ENCODE measurements around the gene RBBP8. TPM values are rescaled to one million over a fixed set of nuclear protein-coding genes. Genes with fewer than 3 reads are reported as not detected.

RBBP8 gene
- 6.2 and 10.8 TPM in 2 replicates for total RNA-seq (ENCODE audit: low replicate concordance)

DNA sequence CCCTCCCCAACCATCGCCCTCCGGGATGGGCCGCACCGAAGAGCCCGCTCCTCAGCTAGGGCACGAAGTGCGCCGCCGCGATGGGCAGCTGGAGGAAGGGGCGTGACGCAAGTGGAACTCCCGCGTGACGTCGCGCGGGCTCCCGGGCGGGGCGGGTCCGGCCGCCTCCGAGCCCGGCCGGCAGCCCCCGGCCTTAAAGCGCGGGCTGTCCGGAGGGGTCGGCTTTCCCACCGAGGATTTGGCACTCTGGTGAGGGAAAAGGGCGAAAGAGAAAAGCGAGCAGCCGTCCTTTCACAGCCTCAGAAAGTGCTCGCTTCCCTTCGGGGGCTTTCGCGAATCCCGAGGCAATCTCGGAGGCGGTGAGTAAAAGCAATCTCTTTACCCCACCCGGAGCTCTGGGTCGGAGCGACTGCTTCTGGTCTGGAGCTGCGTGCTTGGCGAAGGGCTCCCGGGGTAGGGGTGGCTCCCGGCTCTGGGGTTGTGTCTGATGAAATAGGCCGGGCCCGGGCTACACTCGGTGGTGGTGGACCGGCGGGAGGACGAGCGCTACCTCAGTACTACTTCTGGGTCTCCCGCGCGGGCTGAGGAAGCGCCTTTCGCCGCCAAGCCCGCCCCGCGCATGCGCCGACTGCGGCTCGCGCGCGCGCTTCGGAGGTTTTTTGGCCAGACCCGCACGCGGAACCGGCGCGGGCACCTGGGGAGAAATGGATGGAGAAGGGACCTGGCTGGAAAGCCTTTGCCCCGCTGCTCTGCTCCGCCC, at the start of gene RBBP8:
Gene RBBP8 (plus strand): TSS at position 123 of the 760 bp plus-strand sequence. CDS start 3,524 bp downstream, outside the sequence.

Other genes starting within 250 kb of the RBBP8 start
- gene CABLES1, start 202.2 kb downstream of the RBBP8 start, total RNA-seq (ENCODE audit: low replicate concordance), result 11.7 and 13.0 TPM in 2 replicates